HepG2 (cell line): ENCODE measurements around the gene MIX23. TPM values are rescaled to one million over a fixed set of nuclear protein-coding genes. Genes with fewer than 3 reads are reported as not detected.

Experiments used
- AFF4 ChIP-seq: sonication (generic); formaldehyde crosslinking; IDR thresholded peaks from 2 replicates; pipeline ENCODE4 v1.4.0; 2020; ENCODE audit warnings: missing genetic modification reagents
- ARNT2 ChIP-seq: sonication (generic); formaldehyde crosslinking; IDR thresholded peaks from 2 replicates; pipeline ENCODE4 v1.8.0; 2022; ENCODE audit warnings: mild to moderate bottlenecking, low read depth, missing genetic modification reagents, moderate library complexity
- HNRNPK ChIP-seq: fragments of 200-400 bp; formaldehyde crosslinking; IDR thresholded peaks from 2 replicates; pipeline ENCODE4 v1.6.1; 2018; ENCODE audit warnings: low read length, low read depth, moderate library complexity, mild to moderate bottlenecking; ENCODE audit not compliant: poor library complexity, severe bottlenecking
- MBD4 ChIP-seq: IDR thresholded peaks from 2 replicates; pipeline ENCODE4 v1.6.1; 2012; ENCODE audit warnings: low read length, inconsistent platforms, borderline replicate concordance
- MED8 ChIP-seq: sonication (generic); formaldehyde crosslinking; IDR thresholded peaks from 2 replicates; pipeline ENCODE4 v1.8.1; 2023; ENCODE audit warnings: mild to moderate bottlenecking, missing genetic modification reagents; ENCODE audit not compliant: insufficient replicate concordance
- NR2F1 ChIP-seq, 2 experiments: fragments of 450-650 bp in 1 of 2; formaldehyde crosslinking in 1 of 2; IDR thresholded peaks; 2 replicates each; pipeline versions ENCODE4 v1.5.0 to v1.6.1; 2016 to 2020; ENCODE audit warnings: mild to moderate bottlenecking in 1 of 2, missing compliant biosample characterization in 1 of 2, missing genetic modification reagents in 1 of 2, moderate library complexity in 1 of 2
- SOX13 ChIP-seq, 3 experiments: fragments of 450-650 bp in 1 of 3; sonication (generic) in 1 of 3; formaldehyde crosslinking in 1 of 3; IDR thresholded peaks in 2 of 3; conservative IDR thresholded peaks in 1 of 3; 2 replicates each; pipeline versions ENCODE4 v1.5.0 to v1.6.1; 2016 to 2020; ENCODE audit warnings: antibody characterized with exemption in 1 of 3, mild to moderate bottlenecking in 1 of 3, missing compliant biosample characterization in 1 of 3, missing genetic modification reagents in 1 of 3, moderate library complexity in 1 of 3
- ZMYM4 ChIP-seq: sonication (generic); formaldehyde crosslinking; IDR thresholded peaks from 2 replicates; pipeline ENCODE4 v1.8.1; 2023; ENCODE audit warnings: mild to moderate bottlenecking, missing genetic modification reagents
- ZNF121 ChIP-seq: sonication (generic); formaldehyde crosslinking; IDR thresholded peaks from 2 replicates; pipeline ENCODE4 v1.5.0; 2020; ENCODE audit warnings: mild to moderate bottlenecking, missing genetic modification reagents
- ZNF253 ChIP-seq: sonication (generic); formaldehyde crosslinking; IDR thresholded peaks from 2 replicates; pipeline ENCODE4 v1.8.0; 2022; ENCODE audit warnings: mild to moderate bottlenecking, missing genetic modification reagents, borderline replicate concordance
- ZNF343 ChIP-seq: sonication (generic); formaldehyde crosslinking; IDR thresholded peaks from 2 replicates; pipeline ENCODE4 v1.4.0; 2020; ENCODE audit warnings: mild to moderate bottlenecking, missing genetic modification reagents
- ZNF414 ChIP-seq: sonication (generic); formaldehyde crosslinking; IDR thresholded peaks from 2 replicates; pipeline ENCODE4 v1.5.0; 2020; ENCODE audit warnings: missing genetic modification reagents
- ZNF589 ChIP-seq: sonication (generic); formaldehyde crosslinking; conservative IDR thresholded peaks from 2 replicates; pipeline ENCODE4 v1.8.0; 2022; ENCODE audit warnings: mild to moderate bottlenecking, moderate library complexity, missing genetic modification reagents
- ZNF629 ChIP-seq: sonication (generic); formaldehyde crosslinking; conservative IDR thresholded peaks from 2 replicates; pipeline ENCODE4 v1.5.0; 2020; ENCODE audit warnings: missing genetic modification reagents
- ZNF776 ChIP-seq: sonication (generic); formaldehyde crosslinking; IDR thresholded peaks from 2 replicates; pipeline ENCODE4 v1.4.0; 2020; ENCODE audit warnings: mild to moderate bottlenecking, missing genetic modification reagents
- polyA plus RNA-seq, 8 experiments: library from polyadenylated mRNA; depleted of rRNA in 3 of 8; stranded (reverse) in 7 of 8; unstranded in 1 of 8; fragments of >200 nt; fragmentation: Illumina TruSeq in 4 of 8; extraction: Trizol in 4 of 8; gene quantifications; 2 replicates each; pipeline versions ENCODE4 v1.2.1 to v1.2.3, GENCODE V29; 2011 to 2016; ENCODE audit warnings: low read depth in 4 of 8, missing spikeins in 1 of 8, mixed read lengths in 1 of 8; ENCODE audit not compliant: insufficient read depth in 1 of 8
- total RNA-seq, 5 experiments: library from RNA; depleted of rRNA; stranded (reverse); fragments of >200 nt; fragmentation: Illumina TruSeq; extraction: Trizol; gene quantifications; 2 replicates each; pipeline ENCODE4 v1.2.3, GENCODE V29; 2016; ENCODE audit warnings: low read depth in 1 of 5
- TF ChIP-seq, protein P1 (sequence below): IDR thresholded peaks from 2 replicates; pipeline ENCODE4 v1.6.1; 2016; ENCODE audit warnings: low read depth, borderline replicate concordance

MIX23 gene
- total and polyA plus RNA-seq, 2 of the 13 experiments (the other 11 are each of a cell fraction or from before 2014, with no cell fraction given) = 20.0 to 152 TPM

GRCh38 chr3:122383771-122384697, 1.0 kb upstream of the MIX23 start, which contains the start of gene FAM162A (continued):
- peak; percentile 47; the same call in 1 of the 2 replicates for TF ChIP-seq ZNF414
- TF ChIP-seq HNRNPK = peak; percentile 81
- TF ChIP-seq SOX13 (IDR thresholded peaks at IDR 0.05) = no peak
- peak in 1 of 2 experiments; percentile 72; a peak in 2 of 4 replicates for TF ChIP-seq SOX13 (CRISPR knock-in tag; conservative IDR thresholded peaks at IDR 0.05 in 1 of 2, IDR thresholded peaks at IDR 0.05 in 1 of 2)
- no peak for TF ChIP-seq ZNF121 (CRISPR knock-in tag)
- TF ChIP-seq ZNF343 (CRISPR knock-in tag) = 0 out of 2 replicates have a peak, but pooled peaks have one; percentile 62
- TF ChIP-seq ZMYM4 (CRISPR knock-in tag) = peak; percentile 93
- TF ChIP-seq NR2F1 (CRISPR knock-in tag; IDR thresholded peaks at IDR 0.05) = peak in 1 of 2 experiments; percentile 41; a peak in 1 of 4 replicates
- peak; percentile 55 for TF ChIP-seq ZNF629 (CRISPR knock-in tag)
- peak; percentile 40; the same call in 1 of the 2 replicates for TF ChIP-seq AFF4 (CRISPR knock-in tag)
- TF ChIP-seq ZNF776 (CRISPR knock-in tag) = peak; percentile 68; the same call in 1 of the 2 replicates
- TF ChIP-seq ZNF253 = 0 out of 2 replicates have a peak, but pooled peaks have one; percentile 28
- TF ChIP-seq ARNT2 (CRISPR knock-in tag) = no peak; the same call in 1 of the 2 replicates
- TF ChIP-seq ZNF589 (CRISPR knock-in tag) = peak; percentile 89; the same call in 1 of the 2 replicates
- peak; percentile 88 for TF ChIP-seq MED8 (CRISPR knock-in tag)
- TF ChIP-seq MBD4 = no peak
- TF ChIP-seq, protein P1, sequence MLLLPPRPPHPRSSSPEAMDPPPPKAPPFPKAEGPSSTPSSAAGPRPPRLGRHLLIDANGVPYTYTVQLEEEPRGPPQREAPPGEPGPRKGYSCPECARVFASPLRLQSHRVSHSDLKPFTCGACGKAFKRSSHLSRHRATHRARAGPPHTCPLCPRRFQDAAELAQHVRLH (CRISPR knock-in tag) = peak; percentile 95
